SK-N-MC (cell line): ENCODE results near the gene EHBP1.

Experiments
- EZH2 ChIP-seq: fragments of 200-600 bp; sonication (generic); IDR thresholded peaks from one replicate; pipeline ENCODE4 v1.6.1; 2017; ENCODE audit warnings: antibody characterized with exemption
- POLR2AphosphoS5 ChIP-seq: IDR thresholded peaks from 2 replicates; pipeline ENCODE4 v1.6.1; 2012; ENCODE audit warnings: mild to moderate bottlenecking, low read depth, low read length, borderline replicate concordance

DNA sequence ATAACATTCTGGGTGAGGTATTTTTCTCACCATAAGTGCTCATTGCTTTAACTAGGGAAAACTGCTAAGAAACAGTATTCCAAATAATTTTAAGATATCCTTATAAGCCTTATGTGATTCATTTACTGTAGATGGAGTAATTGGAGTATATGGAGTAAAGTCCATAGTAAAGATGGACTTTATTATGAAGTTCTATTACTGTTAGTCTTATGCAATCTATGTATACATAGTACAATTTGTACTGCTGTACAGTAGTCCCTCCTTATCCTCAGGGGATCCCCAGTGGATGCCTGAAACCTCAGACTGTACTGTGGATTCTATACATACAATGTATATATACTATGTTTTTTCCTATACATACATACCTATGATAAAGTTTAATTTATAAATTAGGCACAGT, 304.0 kb downstream of the EHBP1 start:
- TF ChIP-seq EZH2, result no peak
- no peak for TF ChIP-seq POLR2AphosphoS5
